Myocyte (in vitro differentiated cells): ENCODE data around the gene BNIP2. TPM values are rescaled to one million over a fixed set of nuclear protein-coding genes. Genes with fewer than 3 reads are reported as not detected.

Experiments
- DNase-seq: peaks from one replicate; pipeline ENCODE4 v3.0.0-alpha.2; 2012; ENCODE audit warnings: low read depth
- total RNA-seq: library from RNA; depleted of rRNA; stranded (reverse); fragments of >200 nt; gene quantifications from 2 replicates; pipeline ENCODE4 v1.2.3, GENCODE V29; 2014

BNIP2 gene
- total RNA-seq, 1 donor from 2014 or later, result 190 TPM

DNA sequence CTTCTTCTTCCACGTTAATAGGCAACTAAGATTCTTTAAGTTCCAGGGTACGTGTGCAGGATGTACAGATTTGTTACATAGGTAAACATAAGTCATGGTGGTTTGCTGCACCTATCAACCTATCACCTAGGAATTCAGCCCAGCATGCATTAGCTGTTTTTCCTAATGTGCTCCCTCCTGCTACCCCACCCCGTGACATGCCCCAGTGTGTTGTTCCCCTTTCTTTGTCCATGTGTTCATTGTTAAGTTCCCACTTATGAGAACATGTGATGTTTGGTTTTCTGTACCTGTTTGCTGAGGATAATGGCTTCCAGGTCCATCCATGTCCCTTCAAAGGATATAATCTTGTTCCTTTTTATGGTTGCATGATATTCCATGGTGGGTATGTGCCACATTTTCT lies 52.9 kb downstream of the BNIP2 start:
- DNase-seq, result no peak

DNA sequence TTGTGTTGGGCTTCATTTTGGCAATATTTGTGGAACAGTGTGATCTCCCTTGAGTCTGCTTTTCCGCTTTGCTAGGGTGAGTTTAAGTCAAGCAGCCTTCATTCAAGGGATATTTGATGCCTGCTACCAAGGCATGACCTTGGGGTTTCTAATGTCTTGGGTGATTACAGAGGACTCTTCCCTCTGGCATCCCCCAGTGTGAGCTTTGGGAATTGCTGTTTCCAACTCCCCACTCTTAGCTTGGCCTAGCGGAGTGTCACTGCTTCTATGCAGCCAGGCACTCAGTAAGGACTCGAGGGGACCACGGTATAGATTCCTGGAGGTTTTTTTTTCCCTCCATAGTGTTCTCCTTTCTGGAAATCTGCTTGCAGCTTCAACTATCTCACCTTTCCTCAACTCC lies 56.4 kb downstream of the BNIP2 start:
- peak; percentile 42 for DNase-seq

DNA sequence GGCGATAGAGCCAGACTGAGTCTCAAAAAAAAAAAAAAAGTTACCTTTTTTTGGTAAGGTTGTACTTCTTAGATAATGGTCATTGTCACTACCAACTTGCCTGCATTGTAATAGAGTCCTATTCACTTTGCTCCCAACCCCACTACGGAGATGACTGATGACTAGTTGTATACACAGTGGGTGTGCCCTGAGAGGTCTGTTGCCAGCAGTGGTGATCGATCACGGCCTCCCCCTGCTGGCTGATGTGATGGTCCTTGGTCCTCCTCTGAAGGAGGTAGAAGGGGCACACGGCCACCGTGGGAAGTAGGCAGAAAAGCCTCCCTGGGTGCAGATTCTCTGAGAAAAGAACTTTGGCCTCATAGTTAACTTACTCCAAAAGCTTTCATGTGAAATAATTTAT lies 66.8 kb downstream of the BNIP2 start:
- peak; percentile 48 for DNase-seq

DNA sequence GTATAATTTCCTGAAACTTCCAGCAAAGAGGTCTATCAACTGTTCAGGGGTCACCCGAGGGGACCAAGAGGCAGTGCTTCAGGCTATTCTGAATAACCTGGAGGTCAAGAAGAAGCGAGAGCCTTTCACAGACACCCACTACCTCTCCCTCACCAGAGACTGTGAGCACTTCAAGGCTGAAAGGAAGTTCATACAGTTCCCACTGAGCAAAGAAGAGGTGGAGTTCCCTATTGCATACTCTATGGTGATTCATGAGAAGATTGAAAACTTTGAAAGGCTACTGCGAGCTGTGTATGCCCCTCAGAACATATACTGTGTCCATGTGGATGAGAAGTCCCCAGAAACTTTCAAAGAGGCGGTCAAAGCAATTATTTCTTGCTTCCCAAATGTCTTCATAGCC lies 70.7 kb downstream of the BNIP2 start:
- DNase-seq, result no peak

DNA sequence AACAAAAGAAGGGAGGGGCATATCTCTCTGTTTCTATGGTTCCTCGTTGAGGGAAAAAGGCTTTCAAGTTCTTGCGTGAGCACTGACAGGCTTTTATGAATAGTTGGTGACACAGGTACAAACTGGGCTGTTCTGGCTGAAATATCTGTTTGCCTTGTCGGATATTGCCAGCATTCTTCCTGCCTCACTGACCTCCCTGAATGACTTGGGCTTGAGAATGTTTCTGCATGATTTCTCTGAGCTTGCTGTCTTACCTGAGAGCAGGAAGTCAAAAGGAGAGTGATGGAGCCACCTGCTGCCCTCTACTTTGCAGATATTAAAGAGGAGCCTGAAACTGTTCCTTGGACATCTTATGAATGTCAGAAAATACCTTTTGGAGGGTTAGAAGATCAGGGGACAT lies 72.7 kb downstream of the BNIP2 start:
- no peak for DNase-seq

DNA sequence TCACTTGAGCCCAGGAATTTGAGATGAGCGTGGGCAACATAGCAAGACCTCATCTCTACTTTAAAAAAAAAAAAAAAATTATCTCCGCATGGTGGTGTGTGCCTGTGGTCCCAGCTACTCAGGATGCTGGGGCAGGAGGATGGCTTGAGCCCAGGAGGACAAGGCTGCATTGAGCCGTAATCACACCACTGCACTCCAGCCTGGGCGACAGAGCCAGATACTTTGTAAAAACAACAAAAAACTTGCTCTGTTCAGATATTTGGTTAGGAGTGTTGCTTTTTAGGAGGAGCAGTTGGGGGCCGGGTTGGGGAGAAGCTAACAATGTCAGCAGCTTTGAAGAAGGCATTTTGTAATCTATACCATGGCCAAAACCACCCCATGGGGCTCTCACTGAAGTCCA lies 73.5 kb downstream of the BNIP2 start:
- DNase-seq, result no peak

DNA sequence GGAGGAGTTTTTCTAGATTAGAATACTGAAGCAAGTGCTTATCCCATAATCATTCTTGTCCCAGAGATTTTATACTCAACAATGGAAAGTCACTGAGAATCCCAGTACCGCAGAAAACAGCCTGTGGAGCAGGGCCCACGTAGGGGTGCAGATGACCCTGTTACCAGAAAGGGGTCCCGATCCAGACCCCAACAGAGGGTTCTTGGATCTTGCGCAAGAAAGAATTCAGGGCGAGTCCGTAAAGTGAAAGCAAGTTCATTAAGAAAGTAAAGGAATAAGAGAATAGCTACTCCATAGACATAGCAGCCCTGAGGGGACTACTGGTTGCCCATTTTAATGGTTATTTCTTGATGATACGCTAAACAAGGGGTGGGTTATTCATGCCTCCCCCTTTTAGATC lies 75.0 kb downstream of the BNIP2 start:
- DNase-seq, result no peak

DNA sequence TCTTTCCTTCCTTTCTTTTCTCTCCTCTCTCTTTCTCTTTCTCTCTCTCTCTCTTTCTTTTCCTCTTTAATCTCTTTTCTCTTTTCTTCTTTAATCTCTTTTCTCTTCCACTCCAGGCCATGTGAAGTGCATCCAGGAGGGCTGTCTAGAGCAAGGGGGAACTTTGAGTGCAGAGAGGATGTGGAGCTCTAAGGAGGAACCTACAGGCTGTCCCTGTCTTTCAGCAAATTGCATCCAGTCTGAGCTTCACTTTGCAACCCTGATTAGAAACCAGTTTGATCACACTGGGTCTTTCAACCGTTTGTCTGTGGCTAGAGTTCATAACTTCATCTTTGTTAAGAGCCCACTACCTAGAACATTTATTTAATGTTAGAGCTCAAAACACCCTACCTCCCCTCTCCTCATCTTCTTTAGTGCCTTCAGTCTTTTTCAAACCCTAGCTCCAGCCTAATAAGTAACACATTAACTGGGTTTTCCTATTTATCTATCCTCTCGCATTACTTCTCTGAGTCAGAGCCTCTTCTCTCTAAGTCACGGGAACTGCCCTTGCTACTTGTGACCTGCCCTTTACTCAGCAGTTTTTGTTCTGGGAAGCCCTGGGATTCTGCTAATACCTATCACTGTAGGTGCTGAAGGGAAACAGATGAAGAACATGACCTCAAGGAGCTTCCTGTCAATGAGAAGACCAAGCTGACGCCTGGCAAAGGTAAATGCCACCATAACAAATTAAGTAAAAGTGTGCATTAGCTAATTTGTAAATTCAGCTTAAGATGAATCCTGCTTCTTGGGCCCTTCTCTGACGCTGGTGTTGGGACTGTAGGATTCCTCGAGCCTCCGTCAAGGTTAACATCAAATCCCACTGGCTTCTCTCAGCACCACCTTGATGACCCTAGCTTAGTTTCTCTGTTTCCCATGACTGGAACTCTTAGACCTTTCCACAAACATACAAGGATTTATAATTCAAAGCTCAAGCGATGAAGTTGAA lies 77.6 kb downstream of the BNIP2 start, which contains the start of gene GCNT3:
Gene GCNT3, plus strand, starts transcription at position 508 of the 985 bp plus-strand sequence. CDS start 6,456 bp downstream, outside the sequence.
- DNase-seq, result peak; percentile 28

DNA sequence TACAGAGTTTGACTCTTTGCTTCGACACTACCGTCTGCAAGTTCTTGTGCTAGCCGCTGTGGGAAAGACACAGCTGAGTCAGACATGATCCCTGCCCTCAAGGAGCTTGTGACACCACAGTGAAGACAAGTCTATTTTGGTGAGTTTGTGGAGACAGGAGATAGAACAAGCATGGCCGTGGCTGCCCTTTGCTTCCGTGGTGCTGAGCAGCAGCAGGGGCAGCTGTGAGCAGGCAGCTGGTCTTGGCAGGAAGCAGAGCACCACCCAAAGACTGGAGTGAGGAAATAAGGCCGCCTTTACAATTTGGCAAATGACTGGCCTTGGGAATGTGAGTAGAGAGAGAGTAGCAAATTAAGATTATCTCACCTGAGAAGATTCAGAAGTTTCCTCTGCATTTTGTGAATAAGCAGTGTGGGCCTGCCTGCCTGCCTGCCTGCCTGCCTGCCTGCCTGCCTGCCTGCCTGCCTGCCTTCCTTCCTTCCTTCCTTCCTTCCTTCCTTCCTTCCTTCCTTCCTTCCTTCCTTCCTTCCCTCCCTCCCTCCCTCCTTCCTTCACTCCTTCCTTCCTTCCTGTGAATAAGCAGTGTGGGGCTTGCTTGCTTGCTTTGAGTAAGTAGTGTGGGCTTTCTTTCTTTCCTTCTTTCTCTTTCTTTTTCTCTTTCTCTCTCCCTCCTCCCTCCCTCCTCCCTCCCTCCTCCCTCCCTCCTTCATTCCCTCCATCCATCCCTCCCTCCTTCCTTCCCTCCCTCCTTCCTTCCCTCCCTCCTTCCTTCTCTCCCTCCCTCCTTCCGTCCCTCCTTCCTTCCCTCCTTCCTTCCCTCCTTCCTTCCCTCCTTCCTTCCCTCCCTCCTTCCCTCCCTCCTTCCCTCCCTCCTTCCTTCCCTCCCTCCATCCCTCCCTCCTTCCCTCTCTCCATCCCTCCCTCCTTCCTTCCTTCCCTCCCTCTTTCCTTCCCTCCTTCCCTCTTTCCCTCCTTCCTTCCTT lies 79.1 kb downstream of the BNIP2 start:
- DNase-seq, result peak; percentile 54

Other genes with a start within 250 kb of the BNIP2 start
- gene GCNT3, start 77.5 kb downstream of the BNIP2 start, total RNA-seq, result 0.68 and 1.7 TPM in 2 replicates
- gene GTF2A2, start 31.8 kb downstream of the BNIP2 start, total RNA-seq, result 60.9 and 84.8 TPM in 2 replicates